22Rv1 (cell line): Measurements from ENCODE around the gene PLA2G6.

Experiments
- H3K27ac ChIP-seq: fragments of 450-650 bp; 2 replicates; pipeline ENCODE4 v1.5.1; 2017
- ZFX ChIP-seq: fragments of 450-650 bp; IDR thresholded peaks from 2 replicates; pipeline ENCODE4 v1.6.1; 2017; ENCODE audit warnings: antibody characterized with exemption, borderline replicate concordance
- TF ChIP-seq, protein P1 (sequence below): fragments of 450-650 bp; IDR thresholded peaks from 2 replicates; pipeline ENCODE4 v1.5.1; 2017; ENCODE audit warnings: mild to moderate bottlenecking

Gene PLA2G6

GRCh38 chr22:38133331-38133730 lies 48.3 kb downstream of the PLA2G6 start:
- no peak for TF ChIP-seq ZFX
- TF ChIP-seq, protein P1, sequence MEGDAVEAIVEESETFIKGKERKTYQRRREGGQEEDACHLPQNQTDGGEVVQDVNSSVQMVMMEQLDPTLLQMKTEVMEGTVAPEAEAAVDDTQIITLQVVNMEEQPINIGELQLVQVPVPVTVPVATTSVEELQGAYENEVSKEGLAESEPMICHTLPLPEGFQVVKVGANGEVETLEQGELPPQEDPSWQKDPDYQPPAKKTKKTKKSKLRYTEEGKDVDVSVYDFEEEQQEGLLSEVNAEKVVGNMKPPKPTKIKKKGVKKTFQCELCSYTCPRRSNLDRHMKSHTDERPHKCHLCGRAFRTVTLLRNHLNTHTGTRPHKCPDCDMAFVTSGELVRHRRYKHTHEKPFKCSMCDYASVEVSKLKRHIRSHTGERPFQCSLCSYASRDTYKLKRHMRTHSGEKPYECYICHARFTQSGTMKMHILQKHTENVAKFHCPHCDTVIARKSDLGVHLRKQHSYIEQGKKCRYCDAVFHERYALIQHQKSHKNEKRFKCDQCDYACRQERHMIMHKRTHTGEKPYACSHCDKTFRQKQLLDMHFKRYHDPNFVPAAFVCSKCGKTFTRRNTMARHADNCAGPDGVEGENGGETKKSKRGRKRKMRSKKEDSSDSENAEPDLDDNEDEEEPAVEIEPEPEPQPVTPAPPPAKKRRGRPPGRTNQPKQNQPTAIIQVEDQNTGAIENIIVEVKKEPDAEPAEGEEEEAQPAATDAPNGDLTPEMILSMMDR, result no peak

DNA sequence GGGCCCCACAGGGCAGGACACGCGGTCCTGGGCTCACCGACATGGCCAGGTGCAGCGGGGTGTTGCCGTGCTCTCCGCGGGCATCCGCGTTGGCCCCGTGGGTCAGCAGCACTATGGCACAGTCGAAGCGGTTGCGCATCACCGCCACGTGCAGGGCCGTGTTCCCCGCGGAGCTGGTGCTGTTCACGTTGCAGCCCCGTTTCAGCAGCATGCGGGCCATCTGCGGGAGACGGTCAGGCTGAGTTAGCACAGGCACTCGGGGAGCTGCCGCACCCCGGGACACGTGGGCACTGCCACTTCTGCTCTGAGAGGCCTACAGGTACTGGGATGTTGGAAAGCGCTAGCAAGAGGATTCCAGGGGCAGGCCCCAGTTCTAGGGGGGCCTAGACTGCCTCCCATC lies 48.8 kb downstream of the PLA2G6 start:
- no peak overlapping the region for H3K27ac ChIP-seq
- TF ChIP-seq, protein P1, result no peak
- no peak for TF ChIP-seq ZFX

More at GRCh38 chr22:38133331-38133730, 48.3 kb downstream of the PLA2G6 start:
- no peak overlapping the region for H3K27ac ChIP-seq

- TF ChIP-seq, protein P1, result no peak
- TF ChIP-seq ZFX, result no peak
- no peak overlapping the region for H3K27ac ChIP-seq
Observed at GRCh38 chr22:38132136-38132535, 49.5 kb downstream of the PLA2G6 start.

- TF ChIP-seq, protein P1, result no peak
- TF ChIP-seq ZFX, result no peak
- H3K27ac ChIP-seq, result no peak overlapping the region
Observed at GRCh38 chr22:38131399-38131798, 50.2 kb downstream of the PLA2G6 start.

GRCh38 chr22:38129856-38130255 lies 51.8 kb downstream of the PLA2G6 start:
- no peak overlapping the region for H3K27ac ChIP-seq
- TF ChIP-seq, protein P1, result no peak
- no peak for TF ChIP-seq ZFX

GRCh38 chr22:38129021-38129420 lies 52.6 kb downstream of the PLA2G6 start:
- TF ChIP-seq ZFX, result no peak
- TF ChIP-seq, protein P1, result no peak
- no peak overlapping the region for H3K27ac ChIP-seq

DNA sequence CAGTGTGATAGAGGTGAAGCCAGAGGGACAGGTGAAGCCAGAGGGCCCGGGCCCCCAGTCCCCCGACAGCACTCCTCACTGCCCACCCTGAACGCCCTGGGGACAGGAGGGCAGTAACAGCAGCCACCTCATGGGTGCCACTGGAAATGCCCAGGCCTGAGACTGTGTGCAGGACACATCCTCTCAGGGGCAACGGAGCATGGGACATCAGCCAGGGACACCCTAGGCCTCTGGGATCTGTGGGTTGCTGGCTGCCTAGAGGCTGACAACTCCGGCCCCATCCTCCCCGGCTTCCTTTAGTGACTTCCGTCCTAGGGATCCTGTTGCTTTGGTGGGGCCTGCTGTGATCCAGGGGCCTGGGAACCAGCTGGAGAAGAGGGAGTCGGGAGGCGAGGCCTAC lies 53.8 kb downstream of the PLA2G6 start:
- no peak for TF ChIP-seq ZFX
- TF ChIP-seq, protein P1, result no peak
- no peak overlapping the region for H3K27ac ChIP-seq
